GM18499 (cell line): ENCODE results near the gene PRR15L.
"Not testable (repeated sequence)": the region's sequence is repeated elsewhere in the genome, so short reads cannot be mapped to it uniquely, and the experiment has no call there.

Experiments used
- ATAC-seq: cut with Tn5 transposase; IDR thresholded peaks from one replicate; pipeline ENCODE4 v1.9.1; 2021; ENCODE audit warnings: moderate number of reproducible peaks; ENCODE audit not compliant: insufficient read depth, unreplicated experiment

The PRR15L gene, protein sequence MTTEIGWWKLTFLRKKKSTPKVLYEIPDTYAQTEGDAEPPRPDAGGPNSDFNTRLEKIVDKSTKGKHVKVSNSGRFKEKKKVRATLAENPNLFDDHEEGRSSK

GRCh38 chr17:47957591-47958490, at the start of gene PRR15L:
Gene PRR15L, minus strand, starts transcription at chr17:47957883. Its CDS starts 4,649 bp downstream, at chr17:47953234.
- ATAC-seq: no peak

DNA sequence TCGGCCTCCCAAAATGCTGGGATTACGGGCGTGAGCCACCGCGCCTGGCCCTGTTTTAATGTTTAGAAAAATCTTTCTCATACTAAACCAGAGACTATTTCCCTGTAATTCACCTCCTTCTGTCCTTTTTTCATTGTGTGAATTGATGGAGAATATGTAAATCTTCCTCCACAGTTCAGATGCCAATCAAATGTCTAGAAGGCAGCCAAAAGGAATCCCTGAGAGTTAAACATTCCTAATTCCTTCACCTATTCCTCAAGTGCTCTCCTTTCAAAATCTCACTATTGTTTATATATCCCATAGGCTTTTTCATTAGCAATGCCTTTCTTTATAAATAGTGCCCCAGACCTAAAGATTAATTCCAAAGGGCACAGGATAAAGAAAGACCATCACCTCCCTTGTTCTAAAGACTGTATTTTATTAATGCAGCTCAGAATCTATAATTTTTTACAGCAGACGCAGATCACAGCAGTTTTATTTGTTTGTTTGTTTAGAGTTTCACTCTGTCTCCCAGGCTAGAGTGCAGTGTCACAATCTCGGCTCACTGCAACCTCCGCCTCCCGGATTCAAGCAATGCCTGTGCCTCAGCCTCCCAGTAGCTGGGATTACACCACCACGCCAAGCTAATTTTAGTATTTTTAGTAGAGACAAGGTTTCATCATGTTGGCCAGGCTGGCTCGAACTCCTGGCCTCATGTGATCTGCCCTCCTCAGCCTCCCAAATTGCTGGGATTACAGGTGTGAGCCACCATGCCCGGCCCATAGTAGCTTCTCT, 49.4 kb upstream of the PRR15L start:
- ATAC-seq: no peak

- ATAC-seq: no peak
Observed at GRCh38 chr17:48004983-48005382, 47.3 kb upstream of the PRR15L start.

- no peak for ATAC-seq
Observed at GRCh38 chr17:48003417-48004151, 45.9 kb upstream of the PRR15L start.

GRCh38 chr17:48002916-48003416, 45.3 kb upstream of the PRR15L start:
- no peak for ATAC-seq

- ATAC-seq: no peak
Observed at GRCh38 chr17:48002266-48002915, 44.7 kb upstream of the PRR15L start.

DNA sequence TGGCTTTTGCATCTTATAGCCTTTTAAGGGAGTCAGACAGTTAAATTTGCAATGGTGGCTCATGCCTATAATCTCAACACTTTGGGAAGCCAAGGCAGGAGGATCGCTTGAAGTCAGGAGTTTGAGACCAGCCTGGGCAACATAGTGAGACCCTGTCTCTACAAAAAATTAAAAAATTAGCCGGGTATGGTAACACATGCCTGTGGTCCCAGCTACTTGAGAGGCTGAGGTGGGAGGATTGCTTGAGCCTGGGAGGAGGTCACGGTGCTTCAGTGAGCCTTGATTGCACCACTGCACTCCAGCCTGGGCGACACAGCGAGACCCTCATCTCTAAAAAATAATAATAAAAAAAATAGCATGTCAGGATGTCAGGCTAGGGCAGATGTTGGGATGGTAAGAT, 44.0 kb upstream of the PRR15L start:
- ATAC-seq: not testable (repeated sequence)

- no peak for ATAC-seq
Observed at GRCh38 chr17:48001197-48001596, 43.5 kb upstream of the PRR15L start.

- ATAC-seq: no peak
Observed at GRCh38 chr17:47999582-47999981, 41.9 kb upstream of the PRR15L start.

GRCh38 chr17:47998044-47998443, 40.4 kb upstream of the PRR15L start:
- ATAC-seq: no peak

DNA sequence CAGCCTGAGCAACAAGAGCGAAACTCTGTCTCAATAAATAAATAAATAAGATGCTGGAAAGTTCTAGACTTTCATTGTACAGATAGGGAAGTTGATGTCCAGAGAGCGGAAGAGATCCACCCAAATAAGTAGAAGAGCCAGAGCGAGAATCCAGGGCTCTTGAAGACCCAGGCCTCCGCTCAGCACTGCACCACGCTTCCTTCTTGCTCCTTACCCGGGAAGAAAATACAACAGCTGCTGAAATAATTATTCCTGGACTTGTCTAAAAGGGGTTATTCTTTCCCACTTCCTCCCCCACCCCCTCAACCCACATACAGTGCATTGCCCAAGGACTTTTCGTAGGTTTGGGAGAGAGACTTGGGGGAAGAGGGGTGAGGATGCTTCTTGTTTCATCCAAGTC, 39.9 kb upstream of the PRR15L start:
- no peak for ATAC-seq

DNA sequence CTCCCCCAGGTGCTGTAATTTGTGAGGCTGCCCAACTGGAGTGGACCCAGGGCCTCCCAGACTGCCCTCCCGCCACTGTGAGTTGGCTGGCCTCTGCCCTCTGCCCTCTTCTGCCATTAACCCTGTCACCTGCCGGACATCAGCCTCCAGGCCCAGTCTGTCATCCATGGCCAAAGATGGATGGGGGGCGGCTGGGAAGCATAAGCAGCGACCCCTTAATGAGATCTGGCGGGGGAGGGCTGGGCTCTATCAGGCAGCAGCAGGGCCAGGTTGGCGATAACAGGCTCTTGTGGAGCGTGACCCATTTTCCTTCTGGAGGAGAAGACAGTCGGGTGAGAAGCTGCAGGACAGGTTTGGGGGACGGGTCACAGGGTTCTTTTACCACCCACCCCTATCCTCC, 38.5 kb upstream of the PRR15L start:
- ATAC-seq: no peak

DNA sequence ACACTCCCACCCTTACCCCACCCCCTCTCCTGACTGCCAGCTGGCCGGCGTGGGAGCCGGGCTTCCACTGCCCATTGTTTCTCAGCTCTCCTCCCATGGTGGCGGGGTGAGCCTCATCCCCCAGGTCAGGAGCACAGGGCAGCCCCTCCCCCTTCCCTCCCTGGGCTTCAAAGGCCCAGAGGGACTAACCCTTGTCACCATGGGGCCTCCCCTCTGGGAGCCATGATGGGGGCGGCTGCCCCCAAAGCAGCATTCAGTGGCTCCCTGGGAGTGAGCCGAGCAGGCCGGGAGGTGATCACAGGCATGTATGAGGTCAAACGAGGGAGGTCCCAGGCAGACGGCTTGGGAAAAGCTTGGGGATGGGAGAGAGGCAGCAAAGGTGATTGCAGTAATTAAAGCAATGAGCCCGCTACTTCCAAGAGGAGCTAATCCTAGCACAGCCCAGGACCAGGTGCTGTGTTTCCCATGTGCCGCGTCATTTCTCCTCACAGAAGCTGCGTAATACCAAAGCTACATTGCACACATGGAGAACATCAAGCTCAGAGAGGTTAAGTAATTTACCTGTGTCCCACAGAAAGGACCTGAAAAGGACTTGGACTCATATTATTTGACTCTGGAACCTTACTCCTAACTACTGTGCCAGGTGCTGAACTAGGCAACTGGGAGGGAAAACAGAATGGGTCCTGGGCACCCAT, 37.7 kb upstream of the PRR15L start:
- ATAC-seq: no peak

DNA sequence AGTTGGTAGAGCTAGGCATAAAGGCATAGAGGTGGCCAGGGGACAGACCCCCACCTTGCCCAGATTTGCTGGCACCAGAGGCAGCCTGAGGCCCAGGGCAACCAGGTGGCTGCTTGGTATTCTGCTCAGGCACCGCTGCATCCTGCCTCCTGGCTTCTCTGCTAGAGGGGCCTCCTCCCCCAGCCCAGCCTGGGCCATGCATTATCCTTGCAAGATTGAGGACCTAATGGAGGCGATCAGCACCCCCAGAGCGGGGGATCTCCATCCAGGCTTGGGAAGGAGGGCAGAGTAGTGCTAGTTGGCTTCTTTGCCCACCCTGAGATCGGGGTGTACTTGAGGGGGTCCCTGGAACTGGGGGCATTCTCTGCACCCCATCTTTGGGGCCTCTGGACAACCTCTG, 37.0 kb upstream of the PRR15L start:
- ATAC-seq: no peak

DNA sequence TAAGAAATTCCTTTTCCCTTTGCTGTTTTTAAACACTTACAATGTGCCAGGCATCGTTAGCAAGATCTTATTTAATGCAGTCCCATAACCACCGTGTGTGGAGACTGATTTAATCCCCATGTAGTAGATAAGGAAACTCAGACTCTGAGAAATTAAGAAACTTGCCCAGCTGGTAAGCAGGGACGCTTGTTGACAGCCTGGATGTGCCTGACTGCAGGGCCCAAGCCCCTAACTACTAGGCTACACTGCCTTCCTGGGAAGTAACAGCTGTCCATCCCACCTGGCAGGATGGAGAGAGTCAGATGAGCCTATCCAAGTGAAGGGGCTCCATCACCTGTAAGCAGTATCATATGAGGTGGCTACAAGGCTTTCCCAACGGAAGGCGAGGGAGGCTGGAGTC, 36.3 kb upstream of the PRR15L start:
- ATAC-seq: no peak

GRCh38 chr17:47993031-47993564, 35.4 kb upstream of the PRR15L start:
- no peak for ATAC-seq

DNA sequence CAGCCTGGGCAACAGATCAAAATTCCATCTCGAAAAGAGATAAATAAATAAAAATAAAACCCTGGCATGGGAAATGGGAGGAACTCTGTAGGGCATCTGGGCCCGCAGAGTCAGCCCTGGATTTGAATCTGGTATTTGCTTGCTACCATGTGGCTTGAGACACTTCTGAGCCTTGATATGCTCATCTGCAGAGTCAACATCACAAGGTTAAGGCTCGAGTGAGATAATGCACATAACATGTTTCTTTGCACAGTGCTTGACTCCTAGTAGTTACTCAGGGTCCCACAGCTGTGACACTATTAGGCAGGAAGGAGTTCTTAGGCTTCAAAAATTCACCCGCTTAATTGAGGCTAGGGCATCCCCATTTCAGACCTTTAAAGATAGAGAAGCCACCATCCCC, 34.5 kb upstream of the PRR15L start:
- no peak for ATAC-seq

DNA sequence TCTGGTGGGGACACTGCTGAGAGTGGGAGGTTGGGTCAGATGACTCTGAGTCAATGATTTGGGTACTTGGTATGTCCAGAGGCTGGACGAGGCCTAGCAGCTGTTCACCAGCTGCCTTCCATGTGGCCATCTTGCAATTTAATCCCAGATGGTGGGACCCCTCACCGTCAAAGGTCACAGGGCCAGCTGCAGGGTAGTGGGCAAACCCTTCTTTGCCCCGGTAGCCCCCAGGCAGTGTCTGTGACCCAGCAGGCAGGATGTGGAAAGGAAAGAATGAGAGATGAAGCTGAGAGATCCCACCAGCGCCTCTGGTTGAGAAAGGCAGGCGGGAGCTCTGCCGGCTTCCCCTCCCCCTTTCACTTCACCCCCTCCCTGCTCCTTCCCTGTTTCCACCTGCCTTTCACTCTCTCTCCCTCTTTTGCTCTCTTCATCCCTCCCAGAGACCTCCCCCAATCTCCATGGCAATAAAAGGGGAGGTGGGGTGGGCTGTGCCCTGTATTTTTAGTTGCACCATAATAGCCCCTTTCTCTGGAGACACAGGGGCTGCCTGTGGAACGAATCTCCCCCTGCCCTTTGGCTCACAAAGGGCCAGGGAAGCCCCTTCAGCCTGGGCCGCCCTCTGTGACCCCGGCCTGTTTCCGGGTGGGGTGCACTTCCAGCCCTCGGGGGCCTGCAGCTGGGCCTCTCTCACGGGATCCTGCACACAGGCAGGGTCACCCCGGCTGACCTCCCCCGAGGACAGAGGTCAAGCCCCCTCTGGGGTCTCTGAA, 33.5 kb upstream of the PRR15L start:
- no peak for ATAC-seq
